Kasumi-1 (cell line): Measurements from ENCODE around the gene SASS6.

Experiments
- DNase-seq, 2 experiments: peaks; one replicate each; lab custom pipeline; 2025; lab: John Stamatoyannopoulos, UW

Gene SASS6

GRCh38 chr1:100132566-100133477 is at the start of gene SASS6, which contains the start of gene TRMT13:
SASS6 (minus strand) TSS chr1:100132930; CDS start chr1:100132814, 116 bp downstream.
TRMT13 (plus strand) TSS chr1:100133163; CDS start chr1:100133169, 6 bp downstream.
- DNase-seq: peak; percentile 99

- DNase-seq: no peak
Measured at GRCh38 chr1:100178091-100178490, 45.4 kb upstream of the SASS6 start, which contains the start of gene LRRC39. LRRC39 (minus strand) TSS chr1:100178256; CDS start chr1:100168516, 9,740 bp downstream.

GRCh38 chr1:100177295-100178041 is 44.7 kb upstream of the SASS6 start:
- no peak for DNase-seq

GRCh38 chr1:100168051-100168450 is 35.3 kb upstream of the SASS6 start:
- no peak for DNase-seq

GRCh38 chr1:100164702-100165101 is 32.0 kb upstream of the SASS6 start:
- no peak for DNase-seq

- no peak for DNase-seq
Measured at GRCh38 chr1:100164216-100164615, 31.5 kb upstream of the SASS6 start.

- no peak for DNase-seq
Measured at GRCh38 chr1:100162881-100163280, 30.2 kb upstream of the SASS6 start.

GRCh38 chr1:100152271-100152670 is 19.5 kb upstream of the SASS6 start:
- DNase-seq: no peak

- DNase-seq: no peak
Measured at GRCh38 chr1:100151679-100152078, 18.9 kb upstream of the SASS6 start.

- DNase-seq: no peak
Measured at GRCh38 chr1:100147875-100148274, 15.1 kb upstream of the SASS6 start.

GRCh38 chr1:100146958-100147357 is 14.2 kb upstream of the SASS6 start:
- no peak for DNase-seq

- no peak for DNase-seq
Measured at GRCh38 chr1:100145116-100145515, 12.4 kb upstream of the SASS6 start.

GRCh38 chr1:100142343-100142742 is 9.6 kb upstream of the SASS6 start:
- no peak for DNase-seq

GRCh38 chr1:100141192-100141591 is 8.5 kb upstream of the SASS6 start:
- DNase-seq: no peak

- DNase-seq: no peak
Measured at GRCh38 chr1:100137602-100138001, 4.9 kb upstream of the SASS6 start.

GRCh38 chr1:100134872-100135271 is 2.1 kb upstream of the SASS6 start:
- DNase-seq: peak in 1 of 2 experiments; percentile 21

GRCh38 chr1:100131623-100132022 is 1.1 kb downstream of the SASS6 start:
- DNase-seq: no peak

GRCh38 chr1:100130552-100131077 is 2.1 kb downstream of the SASS6 start:
- no peak for DNase-seq

- DNase-seq: no peak
Measured at GRCh38 chr1:100127226-100127625, 5.5 kb downstream of the SASS6 start.

- no peak for DNase-seq
Measured at GRCh38 chr1:100122177-100122576, 10.6 kb downstream of the SASS6 start.

- no peak for DNase-seq
Measured at GRCh38 chr1:100115524-100115923, 17.2 kb downstream of the SASS6 start.

- DNase-seq: no peak
Measured at GRCh38 chr1:100109554-100110066, 23.1 kb downstream of the SASS6 start.
